ENCODE measurements around the gene REG1B. TPM values are rescaled to one million over a fixed set of nuclear protein-coding genes. Genes with fewer than 3 reads are reported as not detected.

Gene REG1B
- total and polyA plus RNA-seq, 2 donors (not counting 3 experiments of a cell fraction or from before 2014, with no cell fraction given): not detected

DNA sequence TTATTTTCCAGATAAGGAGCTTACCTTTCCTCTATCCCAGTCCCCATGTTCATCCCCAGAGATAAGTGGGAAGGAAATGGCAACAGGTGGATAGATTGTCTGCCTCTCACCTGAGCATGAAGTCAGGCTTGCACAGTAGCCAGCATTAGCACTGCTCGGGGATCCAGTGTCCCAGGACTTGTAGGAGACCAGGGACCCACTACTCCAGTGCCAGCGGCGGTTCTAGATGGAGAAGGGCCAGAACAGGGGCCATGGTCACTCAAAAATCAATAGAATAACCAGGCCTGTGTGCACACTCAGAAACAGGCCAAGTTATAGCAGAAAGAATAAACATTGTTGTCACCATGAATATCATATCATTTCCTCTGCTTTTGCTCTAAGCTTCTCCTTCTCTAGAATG, 2.4 kb downstream of the REG1B start:
- FAIRE-seq: no peak
- no peak overlapping the region for H3K4me2 ChIP-seq (ENCODE audit: insufficient read depth, low read length)
- dilution Hi-C loops (cut with MboI; ENCODE audit: extremely low pct_ligation_motif_present, low sequenced_read_pairs): no loop called here
- no peak overlapping the region for H3K9ac ChIP-seq (replicated peaks; ENCODE audit: extremely low read depth, insufficient read depth, low read length)
- ChIA-PET POLR2A (no interaction called here), CTCF (no interaction called here)
- peaks cover 2% of the 10 kb centered on the region for H3K9me3 ChIP-seq (replicated peaks; ENCODE audit: control insufficient read depth, insufficient read depth, low read length)
- no peaks in the 10 kb centered on the region for H4K20me1 ChIP-seq (replicated peaks; ENCODE audit: control insufficient read depth, extremely low read depth, insufficient read depth, low read length)
- H3K27me3 ChIP-seq (ENCODE audit: control insufficient read depth in 2 of 2, insufficient read depth in 2 of 2, low read length in 2 of 2): no peaks in the 10 kb centered on the region
- H3K27ac ChIP-seq (ENCODE audit: insufficient read depth, low read depth, low read length): no peak overlapping the region
- no peaks in the 10 kb centered on the region for H3K4me1 ChIP-seq (ENCODE audit: control insufficient read depth, extremely low read depth, insufficient read depth, low read length)
- no peak for TF ChIP-seq EZH2 (IDR thresholded peaks at IDR 0.05; ENCODE audit: borderline replicate concordance, low read depth, low read length, severe bottlenecking)
- no peak for TF ChIP-seq POLR2AphosphoS5 (IDR thresholded peaks at IDR 0.05; ENCODE audit: insufficient read depth, low read depth, low read length)
- TF ChIP-seq JUN (IDR thresholded peaks at IDR 0.05; ENCODE audit: borderline replicate concordance, insufficient read depth, insufficient read length, low read depth): no peak
- H3K36me3 ChIP-seq (ENCODE audit: control insufficient read depth in 2 of 2, extremely low read depth in 1 of 2, insufficient read depth in 2 of 2, low read length in 2 of 2): no peaks in the 10 kb centered on the region
- no peak for DNase-seq (ENCODE audit: low read depth, low spot score)
- H2AFZ ChIP-seq (ENCODE audit: low read depth, low read length): no peak overlapping the region
- intact Hi-C loops (cut with micrococcal nuclease): no loop called here
- H3K4me3 ChIP-seq (replicated peaks in 1 of 3; ENCODE audit: insufficient read depth in 1 of 3, low read depth in 1 of 3, low read length in 3 of 3): no peak overlapping the region
- H3K79me2 ChIP-seq (ENCODE audit: control insufficient read depth, insufficient read depth, low read length): no peaks in the 10 kb centered on the region
- no TSS peak for BruUV-seq (replicated peaks)
- no peaks in the 10 kb centered on the region for H3K9me1 ChIP-seq (replicated peaks; ENCODE audit: control insufficient read depth, extremely low read depth, insufficient read depth, low read length)

DNA sequence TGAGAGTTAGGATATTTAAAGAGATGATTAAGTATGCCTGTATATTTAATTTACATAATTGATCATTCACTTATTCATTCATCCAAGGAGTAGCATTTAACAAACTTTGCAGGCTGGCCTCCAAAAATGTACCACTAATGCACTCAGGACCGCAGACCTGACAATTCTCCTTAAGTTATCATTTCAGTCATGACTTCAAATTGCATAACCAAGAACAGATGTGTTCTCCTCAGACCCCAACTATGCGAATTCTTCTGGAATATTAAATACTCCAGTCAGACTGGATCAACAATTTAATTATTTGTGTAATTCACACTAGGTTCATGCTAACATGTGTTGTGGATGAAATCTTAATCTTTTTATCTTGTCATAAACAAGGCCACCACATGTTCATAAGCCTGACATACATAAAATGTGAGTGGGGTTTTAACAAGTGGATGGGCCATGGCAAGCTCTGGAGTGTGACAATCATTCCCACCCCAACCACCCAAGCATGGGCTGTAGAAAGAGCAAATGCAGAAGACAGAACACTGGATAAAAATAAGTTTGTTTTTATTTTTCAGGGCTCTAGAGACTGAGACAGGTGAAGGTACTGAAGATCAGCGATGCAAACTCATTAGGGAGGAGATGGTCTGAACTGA, 3.2 kb downstream of the REG1B start:
- H3K4me2 ChIP-seq (ENCODE audit: insufficient read depth, low read length): no peak overlapping the region
- no peaks in the 10 kb centered on the region for H3K27me3 ChIP-seq (ENCODE audit: control insufficient read depth in 2 of 2, insufficient read depth in 2 of 2, low read length in 2 of 2)
- no TSS peak for BruUV-seq (replicated peaks)
- FAIRE-seq: no peak
- H3K36me3 ChIP-seq (ENCODE audit: control insufficient read depth in 2 of 2, extremely low read depth in 1 of 2, insufficient read depth in 2 of 2, low read length in 2 of 2): no peaks in the 10 kb centered on the region
- H2AFZ ChIP-seq (ENCODE audit: low read depth, low read length): no peak overlapping the region
- H4K20me1 ChIP-seq (replicated peaks; ENCODE audit: control insufficient read depth, extremely low read depth, insufficient read depth, low read length): no peaks in the 10 kb centered on the region
- no peak overlapping the region for H3K4me3 ChIP-seq (replicated peaks in 1 of 3; ENCODE audit: insufficient read depth in 1 of 3, low read depth in 1 of 3, low read length in 3 of 3)
- no peaks in the 10 kb centered on the region for H3K4me1 ChIP-seq (ENCODE audit: control insufficient read depth, extremely low read depth, insufficient read depth, low read length)
- H3K79me2 ChIP-seq (ENCODE audit: control insufficient read depth, insufficient read depth, low read length): no peaks in the 10 kb centered on the region
- TF ChIP-seq, protein P1, sequence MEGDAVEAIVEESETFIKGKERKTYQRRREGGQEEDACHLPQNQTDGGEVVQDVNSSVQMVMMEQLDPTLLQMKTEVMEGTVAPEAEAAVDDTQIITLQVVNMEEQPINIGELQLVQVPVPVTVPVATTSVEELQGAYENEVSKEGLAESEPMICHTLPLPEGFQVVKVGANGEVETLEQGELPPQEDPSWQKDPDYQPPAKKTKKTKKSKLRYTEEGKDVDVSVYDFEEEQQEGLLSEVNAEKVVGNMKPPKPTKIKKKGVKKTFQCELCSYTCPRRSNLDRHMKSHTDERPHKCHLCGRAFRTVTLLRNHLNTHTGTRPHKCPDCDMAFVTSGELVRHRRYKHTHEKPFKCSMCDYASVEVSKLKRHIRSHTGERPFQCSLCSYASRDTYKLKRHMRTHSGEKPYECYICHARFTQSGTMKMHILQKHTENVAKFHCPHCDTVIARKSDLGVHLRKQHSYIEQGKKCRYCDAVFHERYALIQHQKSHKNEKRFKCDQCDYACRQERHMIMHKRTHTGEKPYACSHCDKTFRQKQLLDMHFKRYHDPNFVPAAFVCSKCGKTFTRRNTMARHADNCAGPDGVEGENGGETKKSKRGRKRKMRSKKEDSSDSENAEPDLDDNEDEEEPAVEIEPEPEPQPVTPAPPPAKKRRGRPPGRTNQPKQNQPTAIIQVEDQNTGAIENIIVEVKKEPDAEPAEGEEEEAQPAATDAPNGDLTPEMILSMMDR (IDR thresholded peaks at IDR 0.05; ENCODE audit: extremely low read depth in 1 of 2, insufficient read depth in 1 of 2, low read depth in 1 of 2, low read length in 2 of 2): no peak
- no peak for TF ChIP-seq FOS (IDR thresholded peaks at IDR 0.05; ENCODE audit: borderline replicate concordance, insufficient read depth, low read length)
- TF ChIP-seq POLR2AphosphoS5 (IDR thresholded peaks at IDR 0.05; ENCODE audit: insufficient read depth, low read depth, low read length): no peak
- no peak for TF ChIP-seq MYC (IDR thresholded peaks at IDR 0.05; ENCODE audit: low read depth, low read length)
- no peak for TF ChIP-seq GATA2 (IDR thresholded peaks at IDR 0.05; ENCODE audit: insufficient read depth, insufficient read length, low read depth, low read length)
- no peak for TF ChIP-seq JUN (IDR thresholded peaks at IDR 0.05; ENCODE audit: borderline replicate concordance, insufficient read depth, insufficient read length, low read depth)
- TF ChIP-seq, protein P2, sequence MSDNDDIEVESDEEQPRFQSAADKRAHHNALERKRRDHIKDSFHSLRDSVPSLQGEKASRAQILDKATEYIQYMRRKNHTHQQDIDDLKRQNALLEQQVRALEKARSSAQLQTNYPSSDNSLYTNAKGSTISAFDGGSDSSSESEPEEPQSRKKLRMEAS (IDR thresholded peaks at IDR 0.05; ENCODE audit: insufficient read depth, insufficient read length): no peak
- no peaks in the 10 kb centered on the region for H3K9me1 ChIP-seq (replicated peaks; ENCODE audit: control insufficient read depth, extremely low read depth, insufficient read depth, low read length)
- no peak for DNase-seq (ENCODE audit: low read depth, low spot score)
- CTCF ChIA-PET: no interaction called here
- no peak overlapping the region for H3K27ac ChIP-seq (ENCODE audit: insufficient read depth, low read depth, low read length)
- intact Hi-C loops (cut with micrococcal nuclease) (no loop called here), dilution Hi-C loops (cut with MboI; ENCODE audit: extremely low pct_ligation_motif_present, low sequenced_read_pairs) (no loop called here)
- POLR2A ChIA-PET: no interaction called here
- H3K9me3 ChIP-seq (replicated peaks; ENCODE audit: control insufficient read depth, insufficient read depth, low read length): peaks cover 2% of the 10 kb centered on the region
- no peak overlapping the region for H3K9ac ChIP-seq (replicated peaks; ENCODE audit: extremely low read depth, insufficient read depth, low read length)
